Astrocyte of the spinal cord (primary cell): Measurements from ENCODE around the gene OTUD4.

Experiments
- DNase-seq: peaks from one replicate; pipeline ENCODE4 v3.0.0; 2011; ENCODE audit warnings: low read depth, low spot score
- H3K4me3 ChIP-seq: 2 replicates; pipeline ENCODE4 v1.5.1; 2011; ENCODE audit warnings: low read depth, mild to moderate bottlenecking, low read length, moderate library complexity
- in situ Hi-C: cut with HindIII; loops from 2 replicates; pipeline ENCODE4 v1.10.0; 2017; ENCODE audit warnings: low sequenced_read_pairs
- TF ChIP-seq, protein P1 (sequence below): IDR thresholded peaks from 2 replicates; pipeline ENCODE4 v1.5.1; 2012; ENCODE audit warnings: low read depth, mild to moderate bottlenecking, low read length, inconsistent platforms

The OTUD4 gene

DNA sequence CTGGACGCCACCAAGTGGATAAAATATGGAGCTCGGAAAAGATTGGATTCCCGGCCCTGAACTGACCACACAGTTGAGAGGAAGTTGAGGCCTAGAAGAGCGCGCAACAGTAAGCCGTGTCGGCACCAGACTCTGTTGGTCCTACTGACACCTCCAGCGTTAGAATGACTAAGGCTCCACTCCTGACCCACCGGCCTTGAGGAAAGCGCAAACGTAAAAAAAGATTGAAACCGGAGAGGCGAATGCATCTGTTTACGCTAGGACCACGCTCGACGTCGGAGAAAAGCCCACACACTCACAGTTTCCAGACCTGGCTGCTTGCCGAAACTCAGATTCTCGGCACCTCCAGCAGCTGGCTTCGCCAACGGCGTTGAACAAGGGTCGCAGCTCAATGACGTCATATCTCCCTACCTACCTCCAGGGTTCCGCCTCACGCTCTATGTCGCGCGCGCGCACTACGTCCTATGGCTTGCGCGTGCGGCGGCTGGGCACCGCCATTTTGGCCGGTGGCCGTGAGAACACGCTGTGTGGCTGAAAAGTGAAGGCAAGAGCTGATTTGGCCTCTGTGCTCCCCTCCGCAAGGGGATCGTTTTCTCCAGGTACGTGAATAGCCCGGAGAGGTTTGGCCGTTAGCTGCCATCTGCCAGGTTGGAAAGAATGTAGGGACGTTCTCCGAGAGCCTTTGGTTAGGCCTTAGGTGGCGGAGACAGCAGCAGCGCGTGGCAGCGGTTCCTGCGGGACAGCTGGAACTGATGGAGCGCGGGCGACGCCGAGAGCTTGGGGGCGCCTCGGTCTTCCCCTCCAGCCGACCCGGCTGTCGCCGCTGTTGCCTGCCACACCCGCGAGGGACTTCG, 82.3 kb downstream of the OTUD4 start, which contains the start of the genes ABCE1 and ANAPC10:
Gene ABCE1, plus strand, starts transcription at position 491 of the 854 bp plus-strand sequence. CDS start 6,102 bp downstream, outside the sequence.
Gene ANAPC10, minus strand, starts transcription at position 376 of the 854 bp plus-strand sequence. CDS start 2,097 bp downstream, outside the sequence.
- peak; percentile 98 for DNase-seq
- in situ Hi-C loops, result no loop called here
- TF ChIP-seq, protein P1, sequence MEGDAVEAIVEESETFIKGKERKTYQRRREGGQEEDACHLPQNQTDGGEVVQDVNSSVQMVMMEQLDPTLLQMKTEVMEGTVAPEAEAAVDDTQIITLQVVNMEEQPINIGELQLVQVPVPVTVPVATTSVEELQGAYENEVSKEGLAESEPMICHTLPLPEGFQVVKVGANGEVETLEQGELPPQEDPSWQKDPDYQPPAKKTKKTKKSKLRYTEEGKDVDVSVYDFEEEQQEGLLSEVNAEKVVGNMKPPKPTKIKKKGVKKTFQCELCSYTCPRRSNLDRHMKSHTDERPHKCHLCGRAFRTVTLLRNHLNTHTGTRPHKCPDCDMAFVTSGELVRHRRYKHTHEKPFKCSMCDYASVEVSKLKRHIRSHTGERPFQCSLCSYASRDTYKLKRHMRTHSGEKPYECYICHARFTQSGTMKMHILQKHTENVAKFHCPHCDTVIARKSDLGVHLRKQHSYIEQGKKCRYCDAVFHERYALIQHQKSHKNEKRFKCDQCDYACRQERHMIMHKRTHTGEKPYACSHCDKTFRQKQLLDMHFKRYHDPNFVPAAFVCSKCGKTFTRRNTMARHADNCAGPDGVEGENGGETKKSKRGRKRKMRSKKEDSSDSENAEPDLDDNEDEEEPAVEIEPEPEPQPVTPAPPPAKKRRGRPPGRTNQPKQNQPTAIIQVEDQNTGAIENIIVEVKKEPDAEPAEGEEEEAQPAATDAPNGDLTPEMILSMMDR, result peak; percentile 46

DNA sequence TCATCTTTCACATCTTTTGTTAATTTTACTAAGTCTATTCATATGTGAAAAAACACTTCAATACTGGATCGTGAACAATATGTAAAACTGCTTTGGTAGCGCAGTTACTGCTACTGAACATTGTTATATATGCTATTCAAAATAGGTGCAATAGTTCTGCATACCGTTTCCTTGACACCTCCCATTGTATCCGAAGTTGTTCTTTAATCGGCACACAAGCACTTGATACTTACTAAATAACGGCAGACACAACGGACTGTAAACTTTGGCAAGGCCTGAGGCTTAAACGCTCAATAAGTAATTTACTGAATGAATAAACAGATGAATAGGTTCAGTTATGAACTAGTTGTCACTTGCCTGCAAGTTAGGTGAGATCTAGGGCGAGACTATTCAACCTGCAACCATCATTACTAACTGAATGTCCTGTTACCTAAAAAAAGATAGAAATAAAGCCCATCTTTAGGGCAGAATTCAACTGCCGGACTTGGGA, 83.0 kb downstream of the OTUD4 start:
- DNase-seq, result no peak
- TF ChIP-seq, protein P1, result no peak
- H3K4me3 ChIP-seq, result peak overlapping the region; percentile 76
- in situ Hi-C loops, result no loop called here

More for the DNA sequence above, 82.3 kb downstream of the OTUD4 start, which contains the start of the genes ABCE1 and ANAPC10:
- peak within 1 kb of the TSS; percentile 76 for H3K4me3 ChIP-seq

DNA sequence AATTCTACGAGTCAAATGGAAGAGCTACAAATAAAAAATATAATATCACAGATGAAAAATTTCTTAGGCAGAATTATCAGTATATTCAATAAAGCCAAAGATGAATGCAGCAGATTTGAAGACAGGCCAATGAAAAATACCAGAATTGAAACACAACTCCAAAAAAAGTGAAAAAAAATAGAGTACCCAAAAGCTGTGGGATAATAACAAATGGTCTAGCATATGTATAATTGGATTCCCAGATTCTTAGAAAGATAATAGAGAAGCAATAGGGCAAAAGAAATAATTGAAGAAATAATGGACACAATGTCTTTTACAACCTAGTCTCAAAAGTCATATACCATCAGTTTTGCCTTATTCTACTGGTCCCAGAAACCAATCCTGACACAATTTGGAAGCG, 86.8 kb downstream of the OTUD4 start:
- no peak for DNase-seq
- in situ Hi-C loops, result no loop called here
- no peak overlapping the region for H3K4me3 ChIP-seq
- TF ChIP-seq, protein P1, result no peak

DNA sequence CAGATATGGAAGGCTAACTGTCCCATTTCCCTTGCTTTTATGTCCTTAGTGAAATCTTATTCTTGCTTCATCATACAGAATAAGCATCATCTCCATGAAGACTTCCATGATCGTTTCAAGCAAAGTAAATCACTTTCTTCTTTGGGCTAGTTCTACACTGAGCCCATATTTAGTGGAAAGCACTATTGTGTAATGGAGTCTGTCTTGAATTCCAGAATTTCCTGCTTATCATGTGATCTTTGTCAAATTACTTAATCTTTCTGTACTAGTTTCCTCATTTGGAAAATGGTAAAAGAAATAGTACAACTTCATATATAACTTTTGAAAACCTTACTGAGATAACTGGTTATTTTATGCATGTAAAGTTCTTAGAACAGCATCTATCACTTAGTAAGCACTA, 90.0 kb downstream of the OTUD4 start:
- H3K4me3 ChIP-seq, result no peak overlapping the region
- TF ChIP-seq, protein P1, result no peak
- in situ Hi-C loops, result no loop called here
- DNase-seq, result no peak

DNA sequence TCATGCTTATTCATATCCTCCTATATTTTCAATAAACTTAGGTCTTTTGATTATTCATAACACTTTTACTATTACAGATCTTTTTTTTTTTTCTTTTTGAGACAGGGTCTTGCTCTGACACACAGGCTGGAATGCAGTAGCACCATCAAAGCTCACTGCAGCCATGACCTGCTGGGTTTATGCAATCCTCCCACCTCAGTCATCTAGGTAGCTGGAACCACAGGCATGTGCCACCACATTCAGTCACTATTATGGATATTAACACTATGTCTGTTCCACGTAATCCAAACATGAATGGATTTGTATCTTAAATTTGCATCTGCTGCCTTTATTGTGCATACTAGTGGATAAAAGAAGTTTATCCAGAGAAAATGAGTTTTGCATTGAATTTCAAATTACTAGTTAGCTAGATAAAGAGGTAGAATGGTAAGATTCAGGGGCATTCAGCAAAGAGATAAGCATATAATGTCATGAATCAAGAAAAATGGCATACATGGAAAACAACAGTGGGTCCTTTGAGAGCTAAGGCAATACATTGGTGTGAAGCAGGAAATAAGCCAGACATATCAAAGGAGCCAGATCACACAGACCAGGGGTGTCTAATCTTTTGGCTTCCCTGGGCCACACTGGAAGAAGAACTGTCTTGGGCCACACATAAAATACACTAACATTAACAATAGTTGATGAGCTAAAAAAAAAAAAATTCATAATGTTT, 96.3 kb downstream of the OTUD4 start:
- no peak overlapping the region for H3K4me3 ChIP-seq
- TF ChIP-seq, protein P1, result no peak
- in situ Hi-C loops, result no loop called here
- DNase-seq, result peak; percentile 64
